ENCODE measurements around the gene KRTAP5-2.
A peak's percentile ranks its signal among the peaks of the same experiment; 100 is the strongest.
"Not testable (repeated sequence)": the region's sequence is repeated elsewhere in the genome, so short reads cannot be mapped to it uniquely, and the experiment has no call there.

Gene KRTAP5-2

DNA sequence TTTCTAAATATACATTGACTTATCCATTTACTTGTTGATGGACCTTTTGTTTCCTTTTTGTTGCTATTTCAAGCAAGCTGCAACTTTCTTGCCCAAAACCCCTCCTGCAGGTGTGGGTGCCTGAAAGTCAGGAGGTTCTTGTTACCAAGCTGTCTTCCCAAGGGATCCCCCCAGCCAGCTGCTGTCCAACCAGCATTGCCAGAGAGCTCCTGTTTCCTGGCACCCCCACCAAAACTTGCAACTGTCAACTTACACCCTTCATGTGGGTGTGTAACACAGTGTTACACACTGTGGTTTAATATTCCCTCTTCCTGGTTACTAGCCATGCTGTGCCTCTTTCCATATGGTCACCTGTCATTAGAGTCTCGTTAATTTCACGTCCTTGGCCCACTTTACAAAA is 11.4 kb downstream of the KRTAP5-2 start:
- DNase-seq, result no peak

DNA sequence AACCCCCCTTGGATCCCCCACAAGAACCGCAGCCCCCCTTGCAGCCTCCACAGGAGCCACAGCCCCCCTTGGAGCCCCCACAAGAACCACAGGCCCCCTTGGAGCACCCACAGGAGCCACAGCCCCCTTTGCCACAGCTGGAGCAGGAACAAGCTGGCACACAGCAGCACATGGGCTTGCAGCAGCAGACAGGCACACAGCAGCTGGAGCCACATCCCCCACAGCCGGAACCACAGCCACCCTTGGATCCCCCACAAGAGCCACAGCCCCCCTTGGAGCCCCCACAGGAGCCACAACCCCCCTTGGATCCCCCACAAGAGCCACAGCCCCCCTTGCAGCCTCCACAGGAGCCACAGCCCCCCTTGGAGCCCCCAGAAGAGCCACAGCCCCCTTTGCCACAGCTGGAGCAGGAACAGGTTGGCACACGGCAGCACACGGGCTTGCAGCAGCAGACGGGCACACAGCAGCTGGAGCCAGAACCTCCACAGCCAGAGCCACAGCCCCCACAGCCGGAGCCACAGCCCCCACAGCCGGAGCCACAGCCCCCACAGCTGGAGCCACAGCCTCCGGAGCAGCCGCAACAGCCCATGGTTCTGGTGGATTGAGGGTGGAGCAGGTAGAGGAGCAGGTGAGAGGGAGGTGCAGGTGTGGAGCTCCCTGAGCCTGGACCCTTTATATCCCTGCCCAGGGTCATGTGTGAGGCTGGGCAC is 13.3 kb downstream of the KRTAP5-2 start, which contains the start of gene KRTAP5-1:
Gene KRTAP5-1, minus strand, starts transcription at position 623 of the 710 bp plus-strand sequence. Its CDS starts 34 bp downstream, at position 589.
- DNase-seq, result not testable (repeated sequence)

DNA sequence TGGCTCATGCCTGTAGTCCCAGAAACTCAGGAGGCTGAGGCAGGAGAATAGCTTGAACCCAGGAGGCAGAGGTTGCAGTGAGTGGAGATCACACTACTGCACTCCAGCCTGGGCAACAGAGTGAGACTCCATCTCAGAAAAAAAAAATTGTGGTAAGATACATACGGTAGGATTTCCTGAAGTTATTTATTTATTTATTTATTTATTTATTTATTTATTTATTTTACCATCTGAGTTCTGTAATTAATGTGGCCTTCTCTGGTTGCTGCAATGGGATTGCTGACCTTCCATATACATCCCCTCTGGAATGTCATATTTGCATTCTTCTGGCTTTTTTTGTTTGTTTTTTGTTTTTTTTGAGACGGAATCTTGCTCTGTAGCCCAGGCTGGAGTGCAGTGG is 15.2 kb downstream of the KRTAP5-2 start:
- DNase-seq, result not testable (repeated sequence)

DNA sequence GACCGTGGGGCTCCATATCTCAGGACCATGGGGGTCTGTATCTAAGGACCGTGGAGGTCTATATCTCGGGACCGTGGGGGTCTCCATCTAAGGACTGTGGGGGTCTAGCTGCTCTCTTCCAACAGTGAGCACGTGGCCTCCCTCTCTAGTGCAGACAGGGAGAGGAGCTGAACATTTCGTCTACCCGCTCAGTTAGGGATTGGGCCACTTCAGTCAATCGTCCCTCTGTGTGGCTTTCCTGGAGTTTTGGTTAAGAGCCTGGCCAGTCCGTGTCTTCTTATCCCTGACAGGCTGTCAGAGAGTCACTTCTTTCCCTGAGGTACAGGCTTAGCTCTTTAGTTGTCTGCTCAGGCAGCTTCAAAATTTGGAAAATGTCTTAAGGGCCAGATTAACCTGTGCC is 16.1 kb downstream of the KRTAP5-2 start:
- no peak for DNase-seq

DNA sequence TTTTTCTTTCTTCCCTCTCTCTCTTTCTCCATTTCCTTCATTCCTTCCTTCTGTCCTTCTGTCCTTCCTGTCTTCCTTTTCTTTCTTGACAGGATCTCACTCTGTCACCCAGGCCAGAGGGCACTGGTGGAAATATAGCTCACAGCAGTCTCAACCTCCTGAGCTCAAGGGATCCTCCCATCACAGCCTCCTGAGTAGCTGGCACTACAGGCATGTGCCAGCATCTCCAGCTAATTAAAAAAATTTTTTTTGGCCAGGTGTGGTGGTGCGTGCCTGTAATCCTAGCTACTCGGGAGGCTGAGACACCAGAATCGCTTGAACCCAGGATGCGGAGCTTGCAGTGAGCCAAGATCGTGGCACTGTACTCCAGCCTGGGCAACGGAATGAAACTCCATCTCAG is 21.3 kb downstream of the KRTAP5-2 start:
- no peak for DNase-seq

DNA sequence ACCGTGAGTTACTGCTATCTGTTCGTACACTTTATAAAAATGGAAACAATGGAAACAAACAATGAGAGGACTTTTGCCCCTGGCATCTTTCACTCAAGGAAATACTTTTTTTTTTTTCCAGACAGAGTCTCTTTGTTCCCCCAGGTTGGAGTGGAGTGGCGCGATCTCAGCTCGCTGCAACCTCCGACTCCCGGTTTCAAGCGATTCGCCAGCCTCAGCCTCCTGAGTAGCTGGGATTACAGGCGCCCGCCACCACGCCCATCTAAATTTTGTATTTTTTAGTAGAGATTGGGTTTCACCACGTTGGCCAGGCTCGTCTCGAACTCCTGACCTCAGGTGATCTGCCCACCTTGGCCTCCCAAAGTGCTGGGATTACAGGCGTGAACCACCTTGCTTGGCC is 22.3 kb downstream of the KRTAP5-2 start:
- DNase-seq, result not testable (repeated sequence)

DNA sequence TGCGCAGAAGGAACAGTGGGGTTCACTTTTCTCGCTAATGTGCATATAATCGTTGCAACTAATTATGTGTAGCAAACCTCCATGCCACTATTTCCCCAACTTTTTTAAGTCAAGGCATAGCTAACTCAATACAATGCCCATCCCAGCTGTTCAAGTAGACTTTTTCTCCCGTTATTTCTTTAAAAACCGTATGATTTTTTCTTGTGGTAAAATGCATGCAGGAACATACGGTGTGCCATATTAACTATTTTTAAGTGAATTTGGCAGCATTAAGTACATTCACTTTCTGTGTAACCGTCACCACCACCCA is 23.2 kb downstream of the KRTAP5-2 start:
- no peak for DNase-seq

DNA sequence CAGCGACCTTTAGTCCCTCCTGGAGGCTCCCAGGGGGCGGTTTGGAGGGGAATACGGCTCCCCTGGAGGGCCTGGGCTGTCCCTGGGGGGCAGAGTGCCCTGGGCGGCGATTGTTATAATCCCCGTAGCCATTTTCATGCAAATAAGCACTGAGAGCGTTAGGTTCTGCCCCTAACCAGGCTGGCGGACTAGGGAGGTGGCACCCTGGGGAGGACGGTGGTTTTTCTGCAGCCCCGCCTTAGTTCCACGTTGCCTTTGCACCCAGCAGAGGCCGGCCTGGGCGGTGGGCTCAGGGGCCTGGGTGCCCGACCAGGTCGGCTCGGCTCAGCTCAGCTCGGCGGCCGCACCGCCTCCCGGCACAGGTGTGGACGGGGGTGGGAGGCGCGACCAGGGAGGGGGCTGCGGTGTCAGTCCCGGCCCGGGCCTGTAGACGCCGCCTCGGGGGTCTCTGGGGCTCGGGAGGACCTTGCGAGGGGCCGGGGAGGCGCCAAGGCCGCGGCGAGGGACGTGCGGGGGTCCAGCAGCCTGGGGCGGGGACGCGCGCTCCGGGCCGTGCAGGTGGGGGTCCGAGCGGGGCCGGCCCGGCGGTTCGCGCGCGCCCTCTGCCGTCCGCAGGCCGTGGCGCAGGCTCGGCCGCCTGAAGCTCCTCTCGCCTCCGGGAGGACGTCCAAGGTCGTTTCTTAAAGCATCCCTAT is 23.7 kb downstream of the KRTAP5-2 start:
- peak; percentile 85 for DNase-seq

DNA sequence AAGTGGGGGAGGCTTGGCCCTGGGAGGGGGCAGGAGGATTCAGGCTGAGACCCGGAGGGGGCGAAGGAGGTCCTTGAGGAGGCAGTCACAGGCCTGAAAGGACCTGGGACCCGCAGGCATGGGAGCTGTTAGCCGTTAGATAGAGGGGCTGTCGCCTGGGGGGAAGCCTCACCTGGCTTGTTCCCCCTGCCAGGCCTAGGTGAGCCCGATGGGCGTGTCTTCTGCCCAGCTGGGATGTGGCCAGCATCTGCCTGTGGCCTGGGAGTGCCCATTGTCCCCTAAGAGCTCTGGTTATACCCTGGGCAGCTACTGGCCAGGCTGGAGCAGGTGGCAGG is 24.2 kb downstream of the KRTAP5-2 start:
- DNase-seq, result no peak

DNA sequence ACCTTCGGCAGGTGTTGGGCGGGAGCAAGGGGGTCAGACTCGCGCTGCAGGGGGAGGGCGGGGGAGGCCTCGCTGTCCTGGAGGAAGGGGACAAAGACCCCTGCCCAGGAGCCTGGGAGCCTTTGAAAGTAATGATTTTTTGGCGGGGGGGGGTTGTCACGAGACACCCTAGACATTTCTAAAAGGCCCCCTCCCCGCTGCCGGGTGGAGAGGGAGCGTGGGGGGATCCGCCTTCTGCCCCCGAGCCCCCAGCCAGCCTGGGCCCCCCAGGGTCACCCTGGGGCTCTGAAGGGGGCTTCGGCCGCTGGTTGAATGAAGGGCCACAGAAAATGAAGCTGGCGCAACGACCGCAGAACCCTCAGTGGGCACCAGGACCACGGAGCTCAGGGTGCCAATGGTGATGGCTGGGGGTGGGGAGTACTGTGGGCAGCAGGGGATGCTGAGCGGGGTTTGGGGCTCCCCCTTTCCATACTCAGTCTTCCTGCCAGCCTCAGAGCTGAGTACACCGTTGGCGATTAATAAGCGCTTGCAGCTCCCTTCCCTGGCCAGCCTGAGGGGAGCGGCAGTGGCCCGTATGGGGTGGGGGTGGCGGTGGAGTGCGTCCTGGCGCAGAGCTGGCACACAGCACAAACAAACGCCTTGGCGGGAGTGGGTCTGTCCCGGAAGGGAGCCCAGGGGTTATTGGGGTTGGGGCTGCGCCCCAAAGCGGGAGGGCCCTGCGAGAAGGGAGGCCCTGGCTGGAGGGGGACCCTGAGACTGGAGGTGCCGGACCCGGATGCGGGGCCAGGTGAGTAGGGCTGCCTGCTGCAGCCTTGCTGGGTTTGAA is 24.8 kb downstream of the KRTAP5-2 start:
- DNase-seq, result peak; percentile 72

DNA sequence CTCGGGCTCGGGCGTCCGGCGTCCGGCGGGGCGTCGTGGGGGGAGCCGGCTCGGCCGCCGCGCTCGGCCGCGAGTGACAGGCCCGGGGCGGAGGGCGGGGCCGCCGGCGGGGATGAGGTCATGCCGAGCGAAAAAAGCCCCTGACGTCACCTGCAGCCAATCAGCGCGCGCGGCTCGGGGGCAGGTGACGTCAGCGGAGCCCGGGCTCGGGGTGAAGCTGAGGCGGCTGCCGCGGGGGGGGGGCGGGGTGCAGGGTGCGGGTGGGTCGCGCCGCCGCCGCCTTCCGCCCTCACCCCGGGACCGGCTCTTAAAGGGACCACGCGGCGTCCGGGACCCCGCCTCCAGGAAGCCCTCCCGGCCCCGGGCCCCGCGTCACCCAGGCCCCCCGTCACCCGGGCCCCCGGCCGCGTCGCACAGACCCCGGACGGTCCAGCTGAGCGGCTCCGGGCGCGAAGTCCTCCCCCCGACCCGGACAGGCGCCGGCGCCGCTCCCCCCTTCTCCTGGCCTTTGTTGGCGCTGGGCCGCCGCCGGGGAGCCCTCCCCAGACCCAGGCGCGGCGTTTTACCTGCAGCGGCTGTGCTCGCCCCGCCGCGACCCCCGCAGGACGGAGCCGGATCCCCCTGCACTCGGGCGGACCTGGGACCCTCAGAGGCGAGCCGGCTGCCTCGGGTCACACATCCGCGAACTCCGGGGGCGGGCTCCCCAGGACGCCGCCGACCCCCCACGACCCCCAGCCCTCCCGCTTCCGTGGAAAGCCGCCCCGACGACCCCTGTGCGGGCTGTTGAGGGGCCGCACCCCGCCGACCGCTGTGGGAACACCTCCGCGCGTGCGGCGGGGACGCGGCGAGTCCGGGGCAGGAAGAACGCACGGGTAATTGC is 25.7 kb downstream of the KRTAP5-2 start, which contains the start of gene DUSP8:
Gene DUSP8, minus strand, starts transcription at position 75 of the 880 bp plus-strand sequence. CDS start 6,445 bp downstream, outside the sequence.
- peak; percentile 94 for DNase-seq

DNA sequence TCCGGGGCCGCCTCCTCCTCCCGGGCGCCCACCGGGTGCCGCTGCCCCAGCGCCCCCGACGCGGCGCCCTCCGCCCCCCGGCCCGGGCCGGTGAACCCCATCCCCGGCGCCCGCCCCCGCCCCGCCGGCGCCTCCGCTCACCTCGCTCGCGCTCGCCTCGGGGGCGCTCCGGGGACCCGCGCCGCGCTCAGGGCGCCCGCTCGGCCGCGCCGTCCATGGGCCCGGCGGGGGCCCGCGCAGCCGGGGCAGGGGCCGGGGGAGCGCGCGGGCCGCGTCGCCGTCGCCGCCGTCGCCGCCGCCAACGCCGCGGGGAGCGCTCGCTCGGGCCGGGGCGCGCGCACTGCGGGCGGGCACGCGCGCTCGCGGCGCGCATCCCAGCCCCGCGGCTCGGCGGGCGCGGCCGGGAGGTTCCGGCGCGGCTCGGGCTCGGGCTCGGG is 26.3 kb downstream of the KRTAP5-2 start:
- no peak for DNase-seq

DNA sequence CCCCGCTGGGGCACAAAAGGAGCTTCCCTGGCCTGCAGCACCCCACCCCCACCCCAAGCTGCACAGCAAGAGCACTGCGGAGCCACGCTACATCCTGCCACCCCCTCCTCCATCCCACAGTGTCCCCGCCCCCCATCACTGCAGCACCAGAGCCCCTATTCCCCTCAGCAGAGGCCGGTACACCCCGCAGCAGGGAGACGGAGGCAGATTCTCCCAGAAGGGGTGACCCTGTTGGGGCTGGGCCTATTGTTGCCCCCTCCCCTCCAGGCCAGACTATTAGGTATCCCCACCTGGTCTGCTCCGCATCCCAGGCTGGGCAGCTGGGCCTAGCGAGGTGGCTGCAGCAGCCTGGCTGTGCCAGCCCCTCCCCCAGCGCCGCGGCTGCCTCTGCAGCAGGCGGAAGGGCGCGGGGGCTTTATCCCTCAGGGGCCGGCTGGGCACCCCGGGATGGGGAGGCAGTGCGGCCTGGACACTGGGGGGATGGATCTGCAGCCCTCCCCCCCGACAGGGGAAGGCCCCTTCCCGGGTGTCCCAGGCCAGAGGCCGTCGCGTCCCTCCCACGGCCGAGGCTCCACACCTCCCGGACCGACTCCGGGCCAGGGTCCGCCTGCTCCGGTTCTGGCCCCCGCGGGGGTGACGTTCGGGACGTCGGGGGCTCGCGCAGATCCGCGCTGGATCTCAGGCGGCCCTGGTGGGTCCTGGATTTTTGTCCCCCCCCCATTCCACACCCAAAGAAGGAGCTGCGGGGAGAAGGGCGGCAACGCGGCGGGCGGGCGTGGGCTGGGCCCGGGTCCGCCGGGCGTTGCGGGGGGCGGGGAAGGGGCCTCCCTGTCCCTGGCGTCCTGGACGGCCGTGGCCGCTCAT is 27.0 kb downstream of the KRTAP5-2 start:
- no peak for DNase-seq

DNA sequence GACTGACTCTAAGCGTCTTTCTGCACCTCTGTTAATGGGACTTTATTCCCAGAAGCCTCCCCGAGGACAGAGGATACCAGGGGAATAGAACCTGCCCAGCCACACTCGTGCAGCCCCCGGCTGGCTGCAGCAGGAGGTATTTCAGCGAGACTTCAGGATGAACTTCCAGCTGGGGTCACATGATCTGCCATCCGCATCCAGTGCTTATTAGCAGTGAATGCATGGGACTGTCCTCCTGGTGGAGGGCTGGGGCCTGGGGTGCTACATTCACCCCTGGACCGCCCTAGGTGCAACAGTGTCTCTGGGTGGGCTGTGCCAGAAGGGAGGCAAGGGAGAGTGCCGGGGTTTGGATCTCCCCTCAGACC is 27.6 kb downstream of the KRTAP5-2 start:
- no peak for DNase-seq

DNA sequence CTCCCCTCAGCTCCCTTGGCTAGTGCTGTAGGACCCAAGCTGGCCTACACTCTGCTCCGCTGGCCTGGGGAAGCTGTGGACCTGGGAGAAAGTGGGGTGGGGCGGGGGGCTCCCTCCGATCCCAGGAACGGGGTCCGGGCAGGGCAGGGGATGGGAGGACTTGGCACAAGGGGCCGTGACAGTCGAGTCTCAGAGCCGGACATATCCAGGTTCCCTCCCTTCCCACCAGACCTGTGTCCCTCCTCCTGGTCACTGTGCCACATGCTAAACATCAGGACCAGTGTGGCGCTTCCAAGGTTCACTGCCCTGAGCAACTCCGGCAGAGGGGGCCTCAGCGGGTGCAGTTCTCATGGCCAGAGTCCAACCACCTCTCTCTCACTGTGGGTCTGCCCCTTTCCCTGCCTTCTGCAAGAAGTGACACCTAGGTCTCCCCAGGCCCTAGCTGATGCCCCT is 28.1 kb downstream of the KRTAP5-2 start:
- no peak for DNase-seq

DNA sequence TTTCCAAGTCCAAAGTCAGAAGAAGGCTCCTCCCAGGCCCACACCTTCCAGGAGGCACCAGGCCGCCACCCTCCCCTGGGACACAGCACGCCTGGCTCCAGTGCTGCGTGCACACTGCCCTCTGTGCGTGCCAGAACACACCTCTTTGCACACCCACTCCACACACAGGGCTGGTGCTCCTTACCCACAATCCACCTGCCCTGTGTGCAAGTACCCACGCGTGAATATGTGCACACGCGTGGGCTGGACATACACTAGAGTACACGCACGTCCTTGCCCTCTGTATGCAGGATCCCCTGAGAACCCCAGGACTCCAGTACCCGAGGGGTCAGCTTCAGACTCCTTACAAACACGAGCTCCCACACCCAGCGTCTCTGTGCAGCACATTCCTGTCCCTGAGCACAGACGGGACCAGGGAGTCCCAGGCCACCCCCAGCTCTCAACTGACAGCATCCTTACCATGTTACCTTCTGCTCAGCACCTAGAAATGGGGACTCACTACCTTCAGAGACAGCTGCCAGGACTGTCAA is 28.8 kb downstream of the KRTAP5-2 start:
- no peak for DNase-seq

DNA sequence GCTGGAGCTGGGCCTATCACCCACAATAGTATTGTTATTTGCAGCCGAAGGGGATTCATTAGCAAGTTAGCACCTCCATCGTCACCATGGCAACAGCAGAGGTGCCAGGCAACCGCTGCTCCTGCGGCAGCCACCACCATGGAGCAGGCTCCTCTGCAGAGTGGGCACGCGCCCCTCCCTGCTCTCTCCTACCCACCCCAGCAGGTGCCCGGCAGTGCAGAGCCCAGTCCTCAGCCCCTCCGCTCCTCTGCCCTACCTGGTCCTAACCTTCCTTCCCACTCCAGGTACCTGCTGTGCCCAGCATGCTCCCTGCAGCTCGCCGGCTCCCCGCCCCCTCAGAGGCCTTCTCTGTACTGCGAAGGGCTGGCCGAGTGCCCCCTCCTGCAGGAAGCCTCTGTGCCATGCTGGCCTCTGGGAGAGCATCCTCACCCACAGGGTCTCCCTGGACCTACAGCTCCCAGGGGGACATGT is 29.6 kb downstream of the KRTAP5-2 start:
- no peak for DNase-seq

DNA sequence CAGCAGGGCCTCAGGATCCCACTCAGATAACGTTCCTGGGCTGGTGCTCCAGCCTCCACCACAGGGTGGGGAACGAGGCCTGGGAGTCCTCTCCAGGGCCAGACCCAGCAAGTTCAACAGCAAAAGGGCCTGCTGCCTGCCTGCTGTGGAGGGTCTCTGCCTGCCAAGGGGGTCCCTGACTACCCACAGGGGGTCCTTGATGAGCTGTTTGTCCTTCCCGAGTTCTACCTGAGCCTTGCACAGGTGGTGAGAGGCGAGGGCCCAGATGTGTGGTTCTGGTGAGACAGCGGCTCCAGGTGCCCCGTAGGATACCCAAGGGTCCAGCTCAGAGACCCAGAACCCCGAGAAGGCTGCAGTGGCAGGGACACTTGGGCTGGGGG is 30.4 kb downstream of the KRTAP5-2 start:
- DNase-seq, result no peak

DNA sequence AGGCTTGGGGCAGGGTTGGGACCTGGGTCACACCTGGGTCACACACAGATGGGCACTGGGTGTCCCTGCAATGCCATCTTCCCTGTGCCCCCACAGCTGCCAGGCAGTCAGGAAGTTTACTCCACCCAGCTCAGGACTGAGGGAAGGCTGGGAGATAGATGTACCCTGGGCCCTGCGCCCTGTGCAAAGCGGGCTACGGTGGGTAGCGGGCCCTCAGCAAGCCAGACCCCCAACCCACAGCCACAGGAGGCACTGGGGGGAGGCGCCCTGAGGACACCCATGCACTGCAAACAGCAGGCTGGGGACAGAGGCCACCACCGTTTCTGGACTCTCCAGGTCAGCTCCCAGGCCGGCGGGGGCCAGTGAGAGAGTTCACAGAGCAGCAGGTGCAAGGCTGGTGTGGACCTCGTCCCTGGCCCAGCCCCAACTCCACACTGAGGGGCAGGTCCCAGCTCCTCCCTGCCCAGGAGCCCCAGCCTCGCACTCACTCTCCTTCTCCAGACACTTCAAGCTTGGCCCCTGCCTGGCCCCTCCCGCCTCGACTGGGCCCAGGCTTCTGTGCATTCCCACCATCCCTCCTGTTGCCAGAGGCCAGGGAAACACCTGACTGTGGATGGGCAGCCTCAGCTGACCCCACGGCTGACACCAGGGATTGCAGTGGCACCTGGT is 30.9 kb downstream of the KRTAP5-2 start:
- DNase-seq, result no peak

DNA sequence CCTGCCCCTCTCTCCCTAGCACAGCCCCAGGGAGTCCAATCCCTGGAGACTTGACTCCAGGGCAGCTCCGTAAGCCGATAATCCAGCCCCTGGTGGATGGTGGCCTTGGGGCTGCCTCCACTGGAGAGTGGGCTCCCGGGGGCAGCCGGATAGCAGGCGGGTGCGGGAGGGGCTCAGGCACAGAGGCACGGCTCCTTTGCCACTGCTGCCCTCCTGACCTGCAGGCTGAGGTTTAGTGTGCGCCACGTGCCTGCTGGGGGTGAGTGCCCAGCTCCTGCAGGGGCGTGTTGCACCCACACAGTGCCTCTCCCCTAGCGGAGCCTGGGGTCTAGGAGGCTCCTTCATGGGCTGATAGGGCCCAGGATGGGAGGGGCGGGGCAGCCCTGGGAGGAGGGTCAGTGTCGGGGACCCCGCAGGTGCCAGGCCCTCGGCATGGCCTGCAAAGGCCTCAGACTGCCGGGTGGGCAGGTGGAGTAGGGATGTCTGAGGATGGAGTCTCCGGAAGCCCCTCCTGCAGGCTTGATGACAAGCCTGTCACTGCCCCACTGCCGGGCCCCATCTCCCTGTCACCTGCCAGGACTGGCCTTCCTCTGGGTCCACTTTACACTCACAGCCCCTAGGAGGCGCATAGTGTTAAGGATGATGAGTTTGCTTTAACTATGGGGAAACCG is 31.6 kb downstream of the KRTAP5-2 start:
- DNase-seq, result no peak
